Effector memory CD4-positive, alpha-beta T cell (primary cell): Measurements from ENCODE around the gene DCDC2B.

Experiments
- DNase-seq, 3 donors: peaks; one replicate each; pipeline ENCODE4 v3.0.0-alpha.2; 2020
- H3K27ac ChIP-seq: 2 replicates; pipeline ENCODE4 v1.7.0; 2013; ENCODE audit warnings: mild to moderate bottlenecking, low read length, moderate library complexity; ENCODE audit not compliant: insufficient read depth, poor library complexity, severe bottlenecking
- H3K27me3 ChIP-seq: replicated peaks from 2 replicates; pipeline ENCODE4 v1.7.0; 2013; ENCODE audit warnings: mild to moderate bottlenecking, low read length; ENCODE audit not compliant: insufficient read depth, control insufficient read depth, poor library complexity, severe bottlenecking
- H3K36me3 ChIP-seq: 2 replicates; pipeline ENCODE4 v1.7.0; 2013; ENCODE audit warnings: mild to moderate bottlenecking, low read length, moderate library complexity; ENCODE audit not compliant: control insufficient read depth, insufficient read depth
- H3K4me1 ChIP-seq: 2 replicates; pipeline ENCODE4 v1.7.0; 2013; ENCODE audit warnings: low read length, mild to moderate bottlenecking; ENCODE audit not compliant: control insufficient read depth, insufficient read depth, poor library complexity, severe bottlenecking
- H3K4me3 ChIP-seq: 2 replicates; pipeline ENCODE4 v1.7.0; 2013; ENCODE audit warnings: low read length, low read depth, mild to moderate bottlenecking; ENCODE audit not compliant: insufficient read depth, poor library complexity, severe bottlenecking
- H3K9me3 ChIP-seq: 2 replicates; pipeline ENCODE4 v1.7.0; 2013; ENCODE audit warnings: mild to moderate bottlenecking, low read length, moderate library complexity; ENCODE audit not compliant: control insufficient read depth

Gene DCDC2B

DNA sequence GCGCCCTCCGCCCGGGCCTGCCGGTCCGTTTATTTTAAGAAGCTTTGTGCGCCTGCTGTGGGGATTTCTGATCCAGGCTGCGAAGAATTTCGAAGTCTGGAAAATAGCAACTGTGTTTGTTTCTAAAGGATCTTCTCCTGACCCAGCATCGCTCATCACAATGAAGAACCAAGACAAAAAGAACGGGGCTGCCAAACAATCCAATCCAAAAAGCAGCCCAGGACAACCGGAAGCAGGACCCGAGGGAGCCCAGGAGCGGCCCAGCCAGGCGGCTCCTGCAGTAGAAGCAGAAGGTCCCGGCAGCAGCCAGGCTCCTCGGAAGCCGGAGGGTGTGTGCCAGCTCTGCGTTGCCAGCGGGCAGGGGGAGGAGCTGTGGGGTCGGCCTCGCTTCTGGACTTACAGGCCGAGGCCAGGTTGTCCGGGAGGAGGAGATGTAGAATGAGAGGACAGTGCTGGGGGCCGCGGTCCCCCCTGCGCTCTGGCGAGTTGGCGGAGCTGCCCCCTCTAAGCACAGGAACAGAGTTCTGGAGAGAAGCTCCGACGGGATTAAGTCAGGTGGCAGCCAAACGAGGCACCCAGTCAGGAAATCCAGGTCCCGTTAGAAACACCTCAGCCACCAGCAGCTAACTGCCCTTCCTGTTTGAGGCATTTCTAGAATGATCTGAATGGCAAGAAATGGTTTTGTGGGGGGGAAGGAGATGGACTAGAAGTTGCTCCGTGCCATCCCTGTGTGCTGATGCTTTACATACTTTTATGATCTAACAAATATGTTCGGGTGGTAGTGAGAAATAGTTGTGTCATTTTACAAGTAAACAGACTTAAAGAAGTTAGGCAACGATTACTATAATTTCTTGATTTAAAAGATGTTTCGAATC is 28.5 kb upstream of the DCDC2B start:
- Histone ChIP-seq H3K27me3 (no peaks in the 10 kb centered on the region), H3K4me3 (peak overlapping the region; percentile 78), H3K27ac (peak overlapping the region; percentile 82), H3K36me3 (peaks cover 20% of the 10 kb centered on the region), H3K4me1 (peaks cover 20% of the 10 kb centered on the region), H3K9me3 (no peaks in the 10 kb centered on the region)
- DNase-seq = no peak

DNA sequence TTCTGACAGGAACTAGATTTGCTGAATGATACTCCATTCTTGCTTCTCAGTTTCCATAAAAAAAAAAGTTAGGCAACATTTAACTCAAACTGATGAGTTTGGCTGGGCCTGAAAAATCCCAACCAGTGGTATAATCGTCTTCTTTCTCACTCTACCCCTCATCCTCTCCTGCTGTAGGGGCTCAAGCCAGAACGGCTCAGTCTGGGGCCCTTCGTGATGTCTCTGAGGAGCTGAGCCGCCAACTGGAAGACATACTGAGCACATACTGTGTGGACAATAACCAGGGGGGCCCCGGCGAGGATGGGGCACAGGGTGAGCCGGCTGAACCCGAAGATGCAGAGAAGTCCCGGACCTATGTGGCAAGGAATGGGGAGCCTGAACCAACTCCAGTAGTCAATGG is 27.8 kb upstream of the DCDC2B start:
- Histone ChIP-seq H3K9me3 (no peaks in the 10 kb centered on the region), H3K4me1 (peaks cover 20% of the 10 kb centered on the region), H3K4me3 (peak overlapping the region; percentile 26), H3K27me3 (no peaks in the 10 kb centered on the region), H3K36me3 (peaks cover 23% of the 10 kb centered on the region), H3K27ac (no peak overlapping the region)
- DNase-seq = no peak

DNA sequence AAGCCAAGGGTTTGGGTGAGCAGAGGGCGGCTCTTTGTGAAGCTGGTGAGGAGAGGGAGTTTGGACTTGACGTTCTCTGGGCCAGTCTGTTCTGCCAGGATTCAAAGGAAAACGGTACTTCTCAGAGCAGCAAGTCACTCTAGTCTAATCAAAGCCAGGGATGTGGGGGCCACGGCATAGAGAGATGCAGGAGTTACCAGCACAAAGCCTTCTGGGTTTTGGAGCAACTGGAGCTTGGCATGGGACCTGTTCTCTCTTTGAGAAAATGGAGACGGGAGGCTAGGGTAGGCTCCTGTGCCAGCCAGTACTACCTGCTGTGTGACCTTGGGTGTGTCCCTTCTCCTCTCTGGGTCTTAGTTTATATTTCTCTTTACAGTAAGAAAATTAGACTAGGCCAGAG is 27.3 kb upstream of the DCDC2B start:
- H3K27me3 ChIP-seq = no peaks in the 10 kb centered on the region

DNA sequence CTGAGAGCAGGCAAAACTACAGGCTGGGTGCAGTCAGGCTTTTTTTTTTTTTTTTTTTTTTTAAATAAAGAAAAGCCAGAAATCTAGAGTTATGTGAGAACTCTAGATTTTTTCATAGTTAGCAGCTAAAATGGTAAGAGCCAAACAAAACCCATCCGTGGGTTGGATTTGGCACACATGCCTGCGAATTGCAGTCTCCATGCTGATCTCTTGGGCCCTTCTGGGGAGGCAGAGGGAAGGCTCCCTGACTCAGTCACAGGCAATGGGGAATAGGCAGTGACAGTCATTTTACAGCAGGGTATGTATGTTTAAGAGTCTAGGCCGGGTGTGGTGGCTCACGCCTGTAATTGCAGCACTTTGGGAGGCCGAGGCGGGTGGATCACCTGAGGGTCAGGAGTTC is 26.8 kb upstream of the DCDC2B start:
- DNase-seq = no peak
- no peak overlapping the region for H3K4me3 ChIP-seq
- H3K9me3 ChIP-seq = no peaks in the 10 kb centered on the region
- H3K27ac ChIP-seq = no peak overlapping the region
- H3K36me3 ChIP-seq = peaks cover 25% of the 10 kb centered on the region
- peaks cover 20% of the 10 kb centered on the region for H3K4me1 ChIP-seq
- no peaks in the 10 kb centered on the region for H3K27me3 ChIP-seq

More for the DNA sequence above, 27.3 kb upstream of the DCDC2B start:
- Histone ChIP-seq H3K9me3 (no peaks in the 10 kb centered on the region), H3K36me3 (peaks cover 25% of the 10 kb centered on the region), H3K4me3 (no peak overlapping the region), H3K4me1 (peaks cover 20% of the 10 kb centered on the region), H3K27ac (no peak overlapping the region)
- DNase-seq = no peak

DNA sequence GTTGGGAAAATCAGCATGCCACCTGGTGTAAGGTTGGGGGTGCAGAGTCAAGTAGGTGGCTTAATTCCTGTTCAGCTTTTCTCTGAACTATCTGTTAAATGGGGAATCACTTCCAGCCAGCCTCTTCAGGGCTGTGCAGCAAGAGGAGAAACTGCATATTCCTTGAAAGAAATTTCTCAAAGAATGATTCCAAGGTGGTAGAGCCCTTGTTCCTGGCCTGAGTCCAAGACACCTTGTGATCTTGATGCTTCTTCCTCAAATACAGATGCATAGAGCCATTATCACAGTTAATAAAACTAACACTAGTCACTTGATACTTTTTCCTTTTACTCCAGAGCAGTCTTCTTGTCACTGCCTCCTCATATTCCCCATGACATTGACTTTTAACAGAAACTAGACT is 24.2 kb upstream of the DCDC2B start:
- no peak overlapping the region for H3K4me3 ChIP-seq
- no peak for DNase-seq
- H3K4me1 ChIP-seq = peaks cover 16% of the 10 kb centered on the region
- peaks cover 50% of the 10 kb centered on the region for H3K36me3 ChIP-seq
- no peaks in the 10 kb centered on the region for H3K27me3 ChIP-seq
- H3K9me3 ChIP-seq = no peaks in the 10 kb centered on the region
- no peak overlapping the region for H3K27ac ChIP-seq

DNA sequence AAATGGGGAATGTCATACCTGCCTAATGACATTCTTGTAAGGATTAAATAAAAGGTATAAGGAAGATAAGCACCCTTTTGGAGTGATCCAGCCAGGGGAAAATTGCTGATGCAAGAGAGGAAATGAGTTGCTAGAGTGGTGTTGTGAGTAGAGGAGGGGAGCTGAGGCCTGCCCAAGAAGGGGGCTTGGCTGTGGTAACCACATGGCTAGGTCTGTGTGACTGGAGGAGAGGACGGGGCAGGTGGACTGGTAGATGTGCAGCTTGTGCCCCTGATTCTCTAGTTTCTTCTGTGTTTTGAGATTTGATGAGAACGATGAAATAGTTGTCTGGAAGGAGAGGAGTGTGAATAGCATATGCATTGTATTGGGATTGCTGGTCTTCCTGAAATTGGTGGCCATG is 22.8 kb upstream of the DCDC2B start:
- Histone ChIP-seq H3K27me3 (no peaks in the 10 kb centered on the region), H3K27ac (no peak overlapping the region), H3K9me3 (no peaks in the 10 kb centered on the region), H3K4me3 (no peak overlapping the region), H3K4me1 (peaks cover 5% of the 10 kb centered on the region), H3K36me3 (peaks cover 63% of the 10 kb centered on the region)
- no peak for DNase-seq

DNA sequence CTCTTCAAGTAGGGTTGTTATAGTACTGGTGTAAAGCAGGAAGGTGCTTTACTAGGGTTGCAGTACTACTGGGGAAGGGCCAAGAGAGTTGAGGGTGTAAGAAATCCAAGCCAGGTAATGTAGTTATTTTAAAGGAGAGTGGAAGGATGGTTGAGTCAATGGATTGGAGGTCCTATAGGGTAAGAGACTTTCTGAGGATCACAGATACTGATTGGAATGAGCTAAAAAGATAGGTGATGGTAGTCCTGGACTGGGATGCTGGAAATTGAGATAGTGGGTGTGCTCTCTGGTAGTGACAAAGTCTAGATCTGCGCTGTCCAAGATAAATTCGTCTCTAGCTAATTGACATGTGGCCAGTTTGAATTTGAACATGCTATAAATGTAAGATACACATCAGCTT is 22.4 kb upstream of the DCDC2B start:
- no peak for DNase-seq
- no peaks in the 10 kb centered on the region for H3K9me3 ChIP-seq
- peaks cover under 1% of the 10 kb centered on the region for H3K4me1 ChIP-seq
- no peak overlapping the region for H3K4me3 ChIP-seq
- peaks cover 63% of the 10 kb centered on the region for H3K36me3 ChIP-seq
- H3K27me3 ChIP-seq = no peaks in the 10 kb centered on the region
- no peak overlapping the region for H3K27ac ChIP-seq

DNA sequence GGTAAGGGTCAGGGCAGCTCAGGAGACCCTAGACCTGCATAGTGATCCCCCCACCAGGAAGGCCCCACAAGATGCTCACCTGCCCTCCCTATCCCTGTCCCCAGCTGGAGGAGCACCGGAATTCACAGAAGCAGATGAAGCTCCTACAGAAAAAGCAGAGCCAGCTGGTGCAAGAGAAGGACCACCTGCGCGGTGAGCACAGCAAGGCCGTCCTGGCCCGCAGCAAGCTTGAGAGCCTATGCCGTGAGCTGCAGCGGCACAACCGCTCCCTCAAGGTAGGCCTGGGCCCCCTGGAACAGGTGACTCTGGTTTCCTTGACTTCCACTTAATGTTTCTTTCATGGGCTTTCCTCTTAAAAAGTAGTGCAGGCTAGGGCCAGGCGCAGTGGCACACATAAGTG is 21.0 kb upstream of the DCDC2B start:
- no peaks in the 10 kb centered on the region for H3K27me3 ChIP-seq
- DNase-seq = no peak
- no peaks in the 10 kb centered on the region for H3K9me3 ChIP-seq
- H3K4me3 ChIP-seq = no peak overlapping the region
- no peak overlapping the region for H3K27ac ChIP-seq
- peaks cover 72% of the 10 kb centered on the region for H3K36me3 ChIP-seq
- no peaks in the 10 kb centered on the region for H3K4me1 ChIP-seq

DNA sequence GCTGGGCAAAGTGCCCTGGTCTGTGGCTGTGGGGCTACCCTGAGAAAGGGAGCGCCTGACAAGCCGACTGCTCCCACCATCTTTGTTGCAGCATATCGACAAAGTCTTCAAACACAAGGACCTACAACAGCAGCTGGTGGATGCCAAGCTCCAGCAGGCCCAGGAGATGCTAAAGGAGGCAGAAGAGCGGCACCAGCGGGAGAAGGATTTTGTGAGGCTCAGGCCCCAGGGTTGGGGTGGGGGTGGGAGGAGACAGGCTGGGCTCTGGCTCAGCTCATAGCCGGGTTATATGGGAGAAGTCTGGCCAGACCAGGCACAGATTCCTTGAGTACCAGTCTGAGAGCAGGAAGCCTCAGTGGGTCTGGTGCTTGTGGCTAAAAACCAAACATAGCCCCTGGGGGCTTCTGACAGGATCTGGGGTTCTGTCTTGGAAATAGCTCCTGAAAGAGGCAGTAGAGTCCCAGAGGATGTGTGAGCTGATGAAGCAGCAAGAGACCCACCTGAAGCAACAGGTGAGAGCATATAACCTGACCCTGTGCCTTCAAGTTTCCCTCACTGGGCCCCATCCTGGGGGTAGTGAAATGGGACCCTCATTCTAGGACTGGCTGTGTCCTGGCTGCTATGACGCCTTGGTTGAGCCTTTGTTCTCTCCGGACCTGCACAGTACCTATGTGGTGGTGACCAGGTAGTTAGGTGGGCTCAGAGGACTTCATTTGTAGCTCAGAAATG is 16.5 kb upstream of the DCDC2B start:
- Histone ChIP-seq H3K4me1 (peaks cover 23% of the 10 kb centered on the region), H3K36me3 (peaks cover 89% of the 10 kb centered on the region), H3K27ac (no peak overlapping the region), H3K27me3 (no peaks in the 10 kb centered on the region), H3K4me3 (no peak overlapping the region), H3K9me3 (no peaks in the 10 kb centered on the region)
- no peak for DNase-seq

DNA sequence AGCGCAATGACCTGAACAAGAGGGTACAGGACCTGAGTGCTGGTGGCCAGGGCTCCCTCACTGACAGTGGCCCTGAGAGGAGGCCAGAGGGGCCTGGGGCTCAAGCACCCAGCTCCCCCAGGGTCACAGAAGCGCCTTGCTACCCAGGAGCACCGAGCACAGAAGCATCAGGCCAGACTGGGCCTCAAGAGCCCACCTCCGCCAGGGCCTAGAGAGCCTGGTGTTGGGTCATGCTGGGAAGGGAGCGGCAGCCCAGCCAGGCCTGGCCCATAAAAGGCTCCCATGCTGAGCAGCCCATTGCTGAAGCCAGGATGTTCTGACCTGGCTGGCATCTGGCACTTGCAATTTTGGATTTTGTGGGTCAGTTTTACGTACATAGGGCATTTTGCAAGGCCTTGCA is 13.9 kb upstream of the DCDC2B start:
- DNase-seq = no peak
- Histone ChIP-seq H3K27ac (no peak overlapping the region), H3K4me3 (no peak overlapping the region), H3K9me3 (no peaks in the 10 kb centered on the region), H3K36me3 (peaks cover 63% of the 10 kb centered on the region), H3K4me1 (peaks cover 30% of the 10 kb centered on the region), H3K27me3 (no peaks in the 10 kb centered on the region)
